Measurements from ENCODE around the gene DOCK9.

The DOCK9 gene

GRCh38 chr13:98977568-98978265 lies at the start of gene DOCK9:
TSS of gene DOCK9 (minus strand) at chr13:98978064. CDS start at chr13:98977909, 155 bp downstream.
- peak; percentile 77 for DNase-seq (ENCODE audit: low read depth)

GRCh38 chr13:99027260-99027659 lies 49.4 kb upstream of the DOCK9 start:
- no peak for DNase-seq (ENCODE audit: low read depth)

GRCh38 chr13:99022941-99023340 lies 45.1 kb upstream of the DOCK9 start:
- no peak for DNase-seq (ENCODE audit: low read depth)

- DNase-seq (ENCODE audit: low read depth): peak; percentile 82
Measured at GRCh38 chr13:99018418-99019180, 40.7 kb upstream of the DOCK9 start.

- peak; percentile 52 for DNase-seq (ENCODE audit: low read depth)
Measured at GRCh38 chr13:99015606-99016490, 38.0 kb upstream of the DOCK9 start.

GRCh38 chr13:99014522-99014921 lies 36.7 kb upstream of the DOCK9 start:
- no peak for DNase-seq (ENCODE audit: low read depth)

- DNase-seq (ENCODE audit: low read depth): no peak
Measured at GRCh38 chr13:99013951-99014350, 36.1 kb upstream of the DOCK9 start.

GRCh38 chr13:99012539-99012938 lies 34.7 kb upstream of the DOCK9 start:
- DNase-seq (ENCODE audit: low read depth): no peak

GRCh38 chr13:99009987-99010551 lies 32.2 kb upstream of the DOCK9 start:
- DNase-seq (ENCODE audit: low read depth): no peak

GRCh38 chr13:99008577-99008976 lies 30.7 kb upstream of the DOCK9 start:
- no peak for DNase-seq (ENCODE audit: low read depth)

- no peak for DNase-seq (ENCODE audit: low read depth)
Measured at GRCh38 chr13:99007414-99007986, 29.6 kb upstream of the DOCK9 start.

GRCh38 chr13:99005609-99006008 lies 27.7 kb upstream of the DOCK9 start:
- no peak for DNase-seq (ENCODE audit: low read depth)

- DNase-seq (ENCODE audit: low read depth): no peak
Measured at GRCh38 chr13:99004978-99005377, 27.1 kb upstream of the DOCK9 start.

GRCh38 chr13:99003851-99004471 lies 26.1 kb upstream of the DOCK9 start:
- no peak for DNase-seq (ENCODE audit: low read depth)

- no peak for DNase-seq (ENCODE audit: low read depth)
Measured at GRCh38 chr13:99003186-99003585, 25.3 kb upstream of the DOCK9 start.

GRCh38 chr13:99002172-99002710 lies 24.4 kb upstream of the DOCK9 start:
- DNase-seq (ENCODE audit: low read depth): no peak

- no peak for DNase-seq (ENCODE audit: low read depth)
Measured at GRCh38 chr13:99000137-99000536, 22.3 kb upstream of the DOCK9 start.

GRCh38 chr13:98999639-98999952 lies 21.7 kb upstream of the DOCK9 start:
- peak; percentile 64 for DNase-seq (ENCODE audit: low read depth)

- peak; percentile 36 for DNase-seq (ENCODE audit: low read depth)
Measured at GRCh38 chr13:98998831-98999638, 21.2 kb upstream of the DOCK9 start.

Measured in iris pigment epithelial cell (primary cell).